Left ventricle myocardium inferior (tissue), 1 donor: ENCODE measurements around the gene SLC40A1. TPM values are rescaled to one million over a fixed set of nuclear protein-coding genes. Genes with fewer than 3 reads are reported as not detected.

ENCODE experiments used
- DNase-seq: peaks from one replicate; pipeline ENCODE4 v3.0.0-alpha.2; 2020
- H3K27ac ChIP-seq: fragments of 200-600 bp; replicated peaks from 2 replicates; pipeline ENCODE4 v1.8.0; 2021
- H3K27me3 ChIP-seq: fragments of 200-600 bp; 2 replicates; pipeline ENCODE4 v1.8.0; 2021; ENCODE audit warnings: low read depth
- H3K36me3 ChIP-seq: fragments of 200-600 bp; 2 replicates; pipeline ENCODE4 v1.8.0; 2021
- H3K4me1 ChIP-seq: fragments of 200-600 bp; 2 replicates; pipeline ENCODE4 v1.8.0; 2021
- H3K4me3 ChIP-seq: fragments of 200-600 bp; 2 replicates; pipeline ENCODE4 v1.8.0; 2021; ENCODE audit warnings: mild to moderate bottlenecking, moderate library complexity
- H3K9me3 ChIP-seq: fragments of 200-600 bp; replicated peaks from 2 replicates; pipeline ENCODE4 v1.8.0; 2021
- intact Hi-C: fragments of 100-400 bp; cut with micrococcal nuclease; formaldehyde crosslinking; loops from one replicate; pipeline ENCODE4 v1.11.0; 2022
- total RNA-seq: library from RNA; stranded (reverse); fragmentation: NEBNext Ultra II Directional; extraction: Animal tissue kit (Norgen Biotek cat#: 25700); gene quantifications from one replicate; pipeline ENCODE4 v1.2.1, GENCODE V29; 2021
- TF ChIP-seq, protein P1 (sequence below): fragments of 200-600 bp; IDR thresholded peaks from 2 replicates; pipeline ENCODE4 v1.8.0; 2021; ENCODE audit warnings: antibody characterized with exemption, mild to moderate bottlenecking, borderline replicate concordance
- donor health status: DM: no; HTN: yes; CAD: no; lungs with severe emphysema.

Gene SLC40A1
- total RNA-seq, 1 donor from 2014 or later: 44.0 TPM

DNA sequence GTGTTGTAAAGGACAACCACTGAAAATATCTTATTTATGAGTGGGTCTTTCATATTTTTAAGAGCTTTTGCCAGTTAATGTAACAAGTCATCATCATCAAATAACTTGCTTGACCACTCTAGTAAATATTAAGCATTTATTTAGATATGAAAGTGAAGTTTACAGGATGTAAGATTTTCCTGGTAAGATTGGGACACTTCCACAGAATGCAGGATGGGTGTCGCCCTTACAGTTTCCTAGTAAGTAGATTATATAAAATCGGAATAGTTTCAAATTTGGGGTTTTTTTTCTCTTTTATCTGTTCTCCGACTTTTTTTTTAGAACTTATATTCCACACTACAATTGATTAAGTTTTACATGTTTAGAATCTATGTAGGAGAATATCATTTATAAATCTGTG lies 14.8 kb upstream of the SLC40A1 start:
- H3K4me3 ChIP-seq: no peak overlapping the region
- no peaks in the 10 kb centered on the region for H3K4me1 ChIP-seq
- no peaks in the 10 kb centered on the region for H3K36me3 ChIP-seq
- TF ChIP-seq, protein P1, sequence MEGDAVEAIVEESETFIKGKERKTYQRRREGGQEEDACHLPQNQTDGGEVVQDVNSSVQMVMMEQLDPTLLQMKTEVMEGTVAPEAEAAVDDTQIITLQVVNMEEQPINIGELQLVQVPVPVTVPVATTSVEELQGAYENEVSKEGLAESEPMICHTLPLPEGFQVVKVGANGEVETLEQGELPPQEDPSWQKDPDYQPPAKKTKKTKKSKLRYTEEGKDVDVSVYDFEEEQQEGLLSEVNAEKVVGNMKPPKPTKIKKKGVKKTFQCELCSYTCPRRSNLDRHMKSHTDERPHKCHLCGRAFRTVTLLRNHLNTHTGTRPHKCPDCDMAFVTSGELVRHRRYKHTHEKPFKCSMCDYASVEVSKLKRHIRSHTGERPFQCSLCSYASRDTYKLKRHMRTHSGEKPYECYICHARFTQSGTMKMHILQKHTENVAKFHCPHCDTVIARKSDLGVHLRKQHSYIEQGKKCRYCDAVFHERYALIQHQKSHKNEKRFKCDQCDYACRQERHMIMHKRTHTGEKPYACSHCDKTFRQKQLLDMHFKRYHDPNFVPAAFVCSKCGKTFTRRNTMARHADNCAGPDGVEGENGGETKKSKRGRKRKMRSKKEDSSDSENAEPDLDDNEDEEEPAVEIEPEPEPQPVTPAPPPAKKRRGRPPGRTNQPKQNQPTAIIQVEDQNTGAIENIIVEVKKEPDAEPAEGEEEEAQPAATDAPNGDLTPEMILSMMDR: no peak
- no peaks in the 10 kb centered on the region for H3K9me3 ChIP-seq
- H3K27ac ChIP-seq: peak overlapping the region; percentile 21
- no peaks in the 10 kb centered on the region for H3K27me3 ChIP-seq
- intact Hi-C loops: no loop called here
- DNase-seq: no peak

DNA sequence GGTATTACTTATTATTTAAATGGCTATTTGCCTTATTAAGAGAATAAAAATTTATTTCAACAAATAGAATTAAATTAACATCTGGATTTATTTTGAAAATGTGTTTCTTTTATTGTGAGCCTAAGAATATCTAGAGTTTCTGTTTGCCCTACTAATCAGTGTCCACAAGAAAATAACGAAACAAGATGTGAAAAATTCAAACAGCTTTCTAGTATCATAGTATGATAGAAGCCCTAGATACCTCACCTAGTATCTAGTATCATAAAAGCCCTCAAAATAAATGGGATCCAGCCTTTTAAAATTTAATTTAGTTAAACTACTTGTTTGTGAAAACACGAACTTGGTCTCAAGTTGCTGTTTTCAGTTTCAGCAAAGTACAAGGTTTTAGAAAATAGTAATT lies 13.7 kb upstream of the SLC40A1 start:
- intact Hi-C loops: no loop called here
- no peak for DNase-seq
- no peaks in the 10 kb centered on the region for H3K9me3 ChIP-seq
- no peaks in the 10 kb centered on the region for H3K36me3 ChIP-seq
- H3K4me1 ChIP-seq: no peaks in the 10 kb centered on the region
- TF ChIP-seq, protein P1: no peak
- no peaks in the 10 kb centered on the region for H3K27me3 ChIP-seq
- H3K27ac ChIP-seq: no peak overlapping the region
- no peak overlapping the region for H3K4me3 ChIP-seq

DNA sequence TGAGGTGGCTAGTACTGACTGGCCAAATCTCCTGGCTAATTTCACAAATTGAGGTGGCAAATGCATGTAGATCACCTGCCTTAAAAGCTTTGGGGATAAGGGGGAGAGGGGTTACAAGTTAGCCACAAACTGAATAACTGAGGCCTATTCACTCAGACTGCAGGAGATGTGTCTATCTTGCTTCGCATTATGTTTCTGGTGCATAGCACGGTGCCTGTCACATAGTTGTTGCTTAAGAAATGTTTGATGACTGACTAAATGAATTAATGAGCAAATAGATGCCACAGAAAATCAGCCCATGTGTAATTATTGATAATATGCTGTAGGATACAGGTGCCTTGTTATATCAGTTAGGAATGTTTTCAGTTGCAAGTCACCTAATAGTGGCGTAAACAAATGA lies 12.5 kb upstream of the SLC40A1 start:
- Histone ChIP-seq H3K4me1 (no peaks in the 10 kb centered on the region), H3K9me3 (no peaks in the 10 kb centered on the region), H3K27ac (no peak overlapping the region), H3K27me3 (no peaks in the 10 kb centered on the region), H3K4me3 (no peak overlapping the region), H3K36me3 (no peaks in the 10 kb centered on the region)
- no peak for DNase-seq
- intact Hi-C loops: no loop called here
- TF ChIP-seq, protein P1: no peak

DNA sequence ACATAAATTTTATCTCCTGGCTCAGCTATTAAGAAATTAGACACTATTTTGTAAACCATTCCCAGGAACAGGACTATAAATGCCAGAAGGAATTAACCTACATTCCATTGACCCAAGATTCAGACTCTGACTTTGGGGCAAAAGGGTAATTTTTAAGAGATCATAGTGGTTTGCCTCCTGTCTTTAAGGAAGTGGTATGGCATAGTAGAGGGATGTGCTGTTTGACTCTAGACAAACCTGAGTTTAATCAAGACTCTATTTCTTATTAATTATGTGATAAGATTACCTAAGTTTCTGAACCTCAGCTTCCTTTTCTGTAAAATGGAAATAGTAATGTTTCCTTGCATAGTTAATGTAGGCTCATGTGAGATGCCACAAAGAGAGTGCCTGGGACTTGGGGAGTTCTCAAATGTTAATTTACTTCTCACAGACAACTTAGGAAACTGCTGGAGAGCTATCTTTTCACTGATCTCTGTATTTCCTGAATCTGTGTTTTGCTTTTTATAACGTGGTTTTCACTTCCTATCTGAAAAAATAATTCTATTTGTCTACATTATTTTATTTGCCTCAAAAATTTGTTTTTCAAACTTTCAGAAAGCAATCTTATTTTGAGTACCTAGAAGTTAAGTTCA lies 11.9 kb upstream of the SLC40A1 start:
- no peaks in the 10 kb centered on the region for H3K9me3 ChIP-seq
- no peaks in the 10 kb centered on the region for H3K4me1 ChIP-seq
- no peaks in the 10 kb centered on the region for H3K27me3 ChIP-seq
- H3K4me3 ChIP-seq: no peak overlapping the region
- TF ChIP-seq, protein P1: no peak
- H3K36me3 ChIP-seq: no peaks in the 10 kb centered on the region
- H3K27ac ChIP-seq: no peak overlapping the region
- intact Hi-C loops: no loop called here
- DNase-seq: no peak

DNA sequence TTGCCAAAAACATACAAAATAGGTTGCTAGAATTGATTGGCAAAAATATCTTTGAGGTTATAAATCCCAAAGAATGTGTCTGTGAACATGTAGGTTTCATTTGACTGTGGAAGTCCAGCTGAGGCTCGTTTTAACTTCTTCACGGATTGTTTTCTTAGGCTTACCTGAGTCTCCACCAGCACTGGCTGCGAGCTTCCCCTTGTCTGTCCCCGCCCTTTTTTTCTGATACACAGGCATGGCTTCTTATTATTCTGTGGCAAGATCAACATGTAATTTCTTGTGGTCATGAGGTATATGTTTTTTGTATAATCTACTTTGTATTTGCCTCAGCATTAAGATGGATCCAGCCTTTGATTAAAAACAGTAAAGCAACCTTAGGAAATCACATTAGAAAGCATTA lies 7.2 kb upstream of the SLC40A1 start:
- H3K9me3 ChIP-seq: no peaks in the 10 kb centered on the region
- no peaks in the 10 kb centered on the region for H3K36me3 ChIP-seq
- no peak for DNase-seq
- H3K27me3 ChIP-seq: no peaks in the 10 kb centered on the region
- no peak overlapping the region for H3K27ac ChIP-seq
- intact Hi-C loops: no loop called here
- H3K4me1 ChIP-seq: no peaks in the 10 kb centered on the region
- H3K4me3 ChIP-seq: no peak overlapping the region
- TF ChIP-seq, protein P1: no peak
